Mucosa of descending colon (tissue), 3 donors: ENCODE measurements around the gene TTC39B. TPM values are rescaled to one million over a fixed set of nuclear protein-coding genes. Genes with fewer than 3 reads are reported as not detected.

Source experiments
- ATAC-seq: fragments of 200-7000 bp; cut with Tn5 transposase; one replicate; pipeline ENCODE4 v1.9.1; 2020; ENCODE audit warnings: mild to moderate bottlenecking, moderate library complexity
- DNase-seq, 3 donors: peaks; one replicate each; pipeline ENCODE4 v3.0.0-alpha.2; 2020
- H3K36me3 ChIP-seq: fragments of 200-600 bp; one replicate; pipeline ENCODE4 v1.8.0; 2021; ENCODE audit warnings: low read depth, mild to moderate bottlenecking
- H3K4me1 ChIP-seq: fragments of 200-600 bp; one replicate; pipeline ENCODE4 v1.8.0; 2021; ENCODE audit warnings: low read depth, mild to moderate bottlenecking
- H3K4me3 ChIP-seq: fragments of 200-600 bp; one replicate; pipeline ENCODE4 v1.8.0; 2021; ENCODE audit warnings: mild to moderate bottlenecking
- H3K9me3 ChIP-seq: fragments of 200-600 bp; one replicate; pipeline ENCODE4 v1.8.0; 2021; ENCODE audit warnings: mild to moderate bottlenecking
- CTCF ChIP-seq: fragments of 200-600 bp; IDR thresholded peaks from one replicate; pipeline ENCODE4 v1.8.0; 2022; ENCODE audit warnings: antibody characterized with exemption, mild to moderate bottlenecking
- intact Hi-C, 2 donors: fragments of 100-400 bp; cut with DNase I in 1 of 2; cut with micrococcal nuclease in 1 of 2; formaldehyde crosslinking; loops; one replicate each; pipeline versions ENCODE4 v1.11.0 to v1.11.1; 2022; cut with DNase I, micrococcal nuclease
- total RNA-seq, 3 donors: library from RNA; stranded (reverse); fragmentation: NEBNext Ultra II Directional in 2 of 3; extraction: Animal tissue kit (Norgen Biotek cat#: 25700) in 2 of 3; gene quantifications; one replicate each; pipeline versions ENCODE4 v1.2.1 to v1.2.4, GENCODE V29; 2021 to 2023
- donor health status: DM: no; HTN: no; CAD: no; lungs with moderate emphysema.
- donor health status: DM: no; HTN: no; CAD: no.
- donor health status: DM: no; HTN: yes; CAD: no.

The TTC39B gene
- total RNA-seq, 3 donors from 2014 or later: 36.9 to 48.0 (median 43.8) TPM

- Histone ChIP-seq H3K4me3 (no peak overlapping the region), H3K36me3 (no peaks in the 10 kb centered on the region), H3K9me3 (no peaks in the 10 kb centered on the region), H3K4me1 (no peaks in the 10 kb centered on the region)
- peak; percentile 87 for TF ChIP-seq CTCF
- ATAC-seq (peak; percentile 84), DNase-seq (peak in 1 of 3 donors; percentile 67)
- intact Hi-C loops: no loop called here
These were observed 171.7 kb downstream of the TTC39B start for GRCh38 chr9:15135164-15135792.

GRCh38 chr9:15133488-15133887 lies 173.5 kb downstream of the TTC39B start:
- Histone ChIP-seq H3K4me1 (no peaks in the 10 kb centered on the region), H3K36me3 (no peaks in the 10 kb centered on the region), H3K9me3 (no peaks in the 10 kb centered on the region), H3K4me3 (no peak overlapping the region)
- no peak for ATAC-seq
- no peak for DNase-seq
- no peak for TF ChIP-seq CTCF
- intact Hi-C loops: no loop called here

GRCh38 chr9:15132091-15132490 lies 174.9 kb downstream of the TTC39B start:
- no peaks in the 10 kb centered on the region for H3K9me3 ChIP-seq
- no peaks in the 10 kb centered on the region for H3K4me1 ChIP-seq
- no peak for TF ChIP-seq CTCF
- H3K36me3 ChIP-seq: no peaks in the 10 kb centered on the region
- DNase-seq: no peak
- intact Hi-C loops: no loop called here
- H3K4me3 ChIP-seq: no peak overlapping the region
- ATAC-seq: no peak

- DNase-seq (no peak), ATAC-seq (no peak)
- TF ChIP-seq CTCF: no peak
- Histone ChIP-seq H3K4me1 (no peaks in the 10 kb centered on the region), H3K4me3 (no peak overlapping the region), H3K36me3 (no peaks in the 10 kb centered on the region), H3K9me3 (no peaks in the 10 kb centered on the region)
- intact Hi-C loops: no loop called here
These were observed 175.9 kb downstream of the TTC39B start for GRCh38 chr9:15131094-15131493.

GRCh38 chr9:15127831-15128230 lies 179.2 kb downstream of the TTC39B start:
- DNase-seq (no peak), ATAC-seq (no peak)
- Histone ChIP-seq H3K4me3 (no peak overlapping the region), H3K9me3 (no peaks in the 10 kb centered on the region), H3K36me3 (no peaks in the 10 kb centered on the region), H3K4me1 (no peaks in the 10 kb centered on the region)
- TF ChIP-seq CTCF: no peak
- intact Hi-C loops: no loop called here

- intact Hi-C loops: no loop called here
- ATAC-seq: no peak
- TF ChIP-seq CTCF: no peak
- Histone ChIP-seq H3K4me1 (no peaks in the 10 kb centered on the region), H3K9me3 (no peaks in the 10 kb centered on the region), H3K4me3 (no peak overlapping the region), H3K36me3 (no peaks in the 10 kb centered on the region)
- no peak for DNase-seq
These were observed 185.4 kb downstream of the TTC39B start for GRCh38 chr9:15121630-15122029.
